ENCODE data around the gene SPEG.

Gene SPEG

DNA sequence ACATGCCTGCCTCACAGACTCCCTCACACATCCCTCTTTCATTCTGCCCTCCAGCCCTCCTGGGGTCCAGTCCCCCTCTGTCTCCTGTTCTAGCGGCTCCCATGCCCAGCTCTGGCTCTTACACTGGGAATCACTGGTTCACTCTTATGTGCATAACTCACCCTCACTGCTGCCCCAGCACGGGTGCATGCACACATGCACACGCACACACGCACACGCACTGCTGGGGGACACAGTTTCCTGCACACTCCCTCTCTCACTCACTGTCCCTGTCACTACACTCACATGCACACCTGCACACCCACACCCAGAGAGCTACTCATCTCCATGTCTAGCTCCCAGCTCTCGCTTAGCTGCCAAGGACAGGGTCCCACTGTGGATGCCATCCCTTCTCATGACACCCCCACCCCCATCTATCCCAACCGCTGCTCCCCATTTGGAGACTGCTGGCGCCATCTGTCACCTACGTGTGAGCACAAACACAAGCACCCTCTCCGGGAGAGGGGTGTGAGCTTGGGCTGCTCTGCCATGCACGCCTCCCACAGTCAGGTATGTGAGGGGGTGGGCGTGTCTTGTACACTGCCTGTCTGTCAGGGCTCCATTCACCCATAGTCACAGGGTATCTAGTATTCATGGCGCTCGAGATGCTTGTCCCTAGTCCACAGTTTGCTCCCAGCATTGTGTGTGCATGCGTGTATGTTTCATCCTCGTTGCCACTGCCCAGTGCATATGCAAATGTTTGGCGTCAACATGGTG lies 81.4 kb downstream of the SPEG start:
- DNase-seq: no peak

DNA sequence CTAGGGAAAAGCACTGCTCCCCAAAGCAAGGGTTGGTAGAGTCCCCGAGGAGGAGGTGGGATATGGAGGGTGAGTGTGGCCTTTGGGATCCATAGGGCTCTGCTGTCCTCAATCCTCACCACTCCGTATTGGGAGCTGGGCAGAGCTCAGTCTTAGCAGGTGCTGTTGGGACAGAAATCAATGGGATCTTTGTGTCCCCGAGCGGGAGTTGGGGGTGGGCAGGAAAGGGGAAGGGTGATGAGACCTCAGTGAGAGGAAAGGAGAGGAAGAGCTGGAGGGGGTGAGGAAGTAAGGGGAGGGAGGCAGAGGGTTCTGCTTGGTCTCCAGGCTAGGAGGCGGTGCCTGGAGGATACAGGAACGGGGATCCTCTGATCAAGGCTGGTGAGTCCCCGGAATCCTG lies 82.2 kb downstream of the SPEG start:
- no peak for DNase-seq

DNA sequence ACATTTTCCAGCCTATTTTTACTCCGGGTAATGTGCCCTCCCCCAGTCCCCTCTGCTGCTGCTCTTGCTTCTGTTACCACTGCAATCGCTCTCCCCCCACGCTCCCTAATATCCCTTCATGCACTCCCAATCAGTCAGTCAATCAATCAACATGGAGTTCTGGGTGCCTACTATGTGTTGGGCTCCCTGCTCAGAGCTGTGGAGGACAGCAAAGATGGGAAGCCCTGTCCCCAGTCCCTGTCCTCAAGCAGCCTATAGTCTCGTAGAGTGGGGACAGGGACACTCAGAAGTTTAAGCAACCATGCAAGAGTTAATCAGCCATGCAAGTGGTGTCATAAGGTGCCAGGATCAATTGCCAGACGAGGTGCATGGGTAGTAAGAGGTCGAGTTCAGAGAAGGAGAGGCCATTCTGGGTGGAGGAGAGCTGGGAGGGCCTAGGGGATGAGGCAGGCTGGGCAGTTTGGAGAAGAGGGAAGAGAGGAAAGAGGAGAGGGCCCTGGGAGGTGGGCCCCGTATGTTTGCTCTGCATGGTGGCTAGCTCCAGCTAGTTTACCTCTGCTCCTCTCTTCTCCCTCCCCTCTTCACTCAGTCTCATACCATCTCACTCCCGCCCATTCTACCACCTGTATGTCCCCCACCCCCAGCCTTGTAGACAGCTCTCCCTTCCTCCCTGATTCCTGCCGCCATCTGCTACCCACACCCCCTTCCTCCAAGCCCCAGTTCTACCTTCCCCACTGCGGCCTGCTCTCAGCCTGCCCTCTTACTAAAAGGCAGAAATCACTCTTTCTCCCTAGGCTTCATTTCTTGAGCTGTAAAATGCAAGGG lies 83.5 kb downstream of the SPEG start:
- DNase-seq: no peak

DNA sequence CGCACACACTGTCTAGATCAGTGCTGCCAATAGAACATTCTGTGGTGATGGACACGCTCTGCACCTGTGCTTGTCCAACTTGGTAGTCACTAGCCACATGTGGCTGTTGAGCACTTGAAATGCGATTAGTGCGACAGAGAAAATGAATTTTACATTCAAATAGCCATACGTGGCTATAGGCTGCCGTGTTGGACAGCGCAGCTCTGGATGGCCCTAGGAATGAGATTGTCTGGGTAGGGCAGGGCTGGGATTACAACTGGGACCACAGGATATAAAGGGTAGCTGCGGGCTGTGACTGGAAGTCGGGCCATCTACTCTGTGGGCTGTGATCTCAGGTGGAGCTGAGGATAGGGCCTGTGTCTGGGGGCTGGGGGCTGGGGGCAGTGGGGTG lies 84.9 kb downstream of the SPEG start:
- no peak for DNase-seq

DNA sequence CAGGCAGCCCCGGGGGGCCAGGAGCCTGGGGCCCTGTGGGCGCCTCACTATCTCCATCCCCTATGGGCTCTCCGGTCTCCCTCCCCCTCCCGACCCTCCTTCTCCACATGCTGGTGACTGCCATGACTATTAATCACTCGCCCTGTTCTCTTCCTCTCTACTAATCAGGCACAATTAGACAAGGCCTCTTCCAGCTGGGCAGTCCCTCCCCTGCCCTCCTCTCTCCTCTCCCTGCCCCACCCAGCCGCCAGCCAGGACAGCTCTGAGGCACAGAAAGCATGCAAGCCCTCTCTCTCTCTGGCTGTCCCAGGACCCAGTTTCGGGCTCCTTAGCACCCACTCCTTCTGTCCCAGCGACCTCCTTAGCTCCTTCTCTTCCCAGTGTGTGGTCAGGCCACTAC lies 85.4 kb downstream of the SPEG start:
- no peak for DNase-seq

DNA sequence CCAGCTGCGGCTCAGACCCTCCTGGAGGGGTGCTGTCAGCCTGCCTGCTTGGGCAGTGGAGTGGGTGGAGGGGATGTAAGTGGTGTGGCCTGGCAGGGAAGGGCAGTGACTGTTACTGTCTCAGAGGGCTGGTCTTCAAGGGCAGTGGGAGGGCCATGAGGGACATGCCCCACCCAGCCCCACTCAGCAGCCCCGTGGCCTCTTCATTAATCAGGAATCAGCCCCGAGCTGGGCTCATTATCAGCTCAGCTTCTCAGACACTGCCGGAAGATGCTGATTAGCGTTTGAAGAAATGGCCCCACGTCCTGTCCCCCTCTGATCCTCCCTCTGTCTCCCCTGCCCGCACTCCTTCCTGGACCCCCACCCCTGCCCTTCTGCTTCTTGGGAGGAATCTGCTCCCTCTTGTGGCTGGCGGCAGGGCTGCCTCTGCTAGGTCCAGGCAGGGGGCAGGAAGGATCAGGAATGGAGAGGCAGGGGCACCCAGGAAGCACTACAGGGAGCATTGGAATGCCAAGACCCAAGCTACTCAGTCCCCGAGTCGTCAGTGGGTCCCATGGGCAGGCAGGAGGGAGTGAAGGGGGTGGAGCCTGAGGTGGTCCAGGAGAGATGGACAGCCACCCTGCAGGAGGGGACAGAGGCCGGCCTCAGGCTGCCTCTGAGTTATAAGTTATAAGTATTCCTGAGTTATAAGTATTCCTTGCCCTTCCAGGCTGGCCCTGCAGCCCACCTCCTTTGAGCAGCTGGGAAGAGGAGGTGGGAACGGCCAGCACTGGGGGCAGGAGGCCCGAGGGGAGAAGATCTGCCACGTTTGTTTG lies 86.6 kb downstream of the SPEG start:
- no peak for DNase-seq

DNA sequence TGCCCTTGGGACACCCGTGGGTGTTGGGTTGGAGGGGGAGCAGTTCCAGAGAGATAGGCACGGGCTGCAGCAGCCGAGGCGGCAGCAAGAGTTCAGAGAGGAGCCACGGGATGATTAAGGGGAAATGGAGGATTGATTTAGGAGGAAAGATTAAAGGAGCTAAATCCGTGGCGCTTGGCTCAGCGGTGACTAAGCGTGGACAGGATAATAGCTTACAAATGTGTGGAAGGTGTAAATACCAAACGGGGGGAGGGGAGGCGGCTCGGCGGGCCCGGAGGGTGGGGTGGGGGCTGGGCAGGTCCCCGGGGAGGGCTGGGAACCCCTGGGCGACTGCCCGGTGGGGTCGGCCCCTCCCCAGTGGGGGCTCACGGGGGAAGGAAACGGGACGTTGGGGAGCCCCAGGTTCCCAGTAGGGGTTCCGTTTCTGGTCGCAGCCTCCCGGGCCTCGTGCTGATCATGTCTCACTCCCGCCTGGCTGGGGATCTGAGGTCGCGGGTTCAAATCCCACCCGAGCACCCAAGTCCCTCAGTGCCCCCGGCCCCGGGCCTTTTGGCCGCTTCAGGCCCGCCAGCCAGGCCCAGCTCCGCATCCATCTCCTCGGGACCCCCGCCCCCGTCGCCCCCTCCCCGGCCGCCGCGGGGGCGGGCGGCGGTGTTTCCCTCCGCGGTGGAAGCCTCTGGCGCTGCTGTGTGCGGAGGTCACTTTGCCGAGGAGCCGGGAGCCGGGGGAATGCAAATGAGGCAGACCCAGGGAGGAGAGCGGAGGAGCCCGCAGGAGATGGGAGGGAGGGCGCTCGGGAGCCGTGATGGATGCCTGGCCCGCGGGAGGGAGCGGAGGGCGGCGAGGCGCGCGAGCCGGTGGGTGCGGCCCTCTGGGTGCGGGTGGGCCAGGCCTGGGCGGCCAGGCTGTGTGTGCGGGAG lies 87.7 kb downstream of the SPEG start:
- no peak for DNase-seq

DNA sequence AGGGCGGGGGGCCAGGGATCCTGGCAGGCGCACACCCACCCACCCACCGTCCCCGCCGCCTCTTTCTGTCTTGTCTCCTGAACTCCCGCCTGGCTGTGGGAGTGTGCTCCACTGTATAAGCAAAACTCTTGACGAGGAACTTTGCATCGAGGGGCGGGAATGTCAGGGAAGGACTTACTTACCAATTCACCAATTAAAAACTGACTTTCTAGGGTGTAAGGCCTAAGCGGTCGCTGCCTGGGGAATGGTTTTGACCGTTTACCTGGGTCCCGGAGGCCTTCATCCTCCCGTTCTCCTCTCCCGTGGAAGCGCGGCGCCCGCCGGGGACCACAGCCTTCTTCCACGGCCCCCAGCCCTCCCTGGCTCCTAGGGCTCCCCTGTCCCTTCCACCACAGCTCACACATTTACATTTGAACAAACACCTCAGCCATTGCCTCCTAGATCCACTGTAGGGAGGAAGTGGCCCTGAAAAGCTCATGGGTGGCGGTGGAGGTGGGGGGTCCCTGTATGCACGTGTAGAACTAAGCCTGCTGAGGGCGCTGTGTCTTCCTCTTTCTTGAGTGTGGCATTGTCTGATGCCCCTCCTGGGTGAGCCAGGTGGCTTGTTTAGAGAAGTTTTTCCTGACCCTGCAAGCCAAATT lies 88.5 kb downstream of the SPEG start:
- no peak for DNase-seq

DNA sequence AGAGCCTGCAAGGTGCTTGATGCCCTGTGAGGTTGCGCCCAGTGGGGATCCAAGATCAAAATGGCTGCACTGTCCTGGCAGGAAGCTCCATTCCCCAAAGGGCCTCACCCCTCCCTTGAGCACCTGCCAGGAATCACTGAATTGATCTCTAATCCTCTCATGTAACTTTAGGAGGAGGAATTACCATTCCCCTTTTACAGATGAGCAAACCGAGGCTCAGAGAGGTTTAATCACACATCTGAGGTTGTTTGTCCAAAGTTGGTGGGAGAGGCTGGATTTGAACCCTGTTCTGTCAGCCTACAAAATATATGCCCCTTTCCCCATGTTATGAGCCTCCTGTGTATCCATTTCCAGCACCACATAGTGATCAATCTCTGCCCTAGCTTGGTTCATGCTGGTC lies 90.2 kb downstream of the SPEG start:
- DNase-seq: no peak

DNA sequence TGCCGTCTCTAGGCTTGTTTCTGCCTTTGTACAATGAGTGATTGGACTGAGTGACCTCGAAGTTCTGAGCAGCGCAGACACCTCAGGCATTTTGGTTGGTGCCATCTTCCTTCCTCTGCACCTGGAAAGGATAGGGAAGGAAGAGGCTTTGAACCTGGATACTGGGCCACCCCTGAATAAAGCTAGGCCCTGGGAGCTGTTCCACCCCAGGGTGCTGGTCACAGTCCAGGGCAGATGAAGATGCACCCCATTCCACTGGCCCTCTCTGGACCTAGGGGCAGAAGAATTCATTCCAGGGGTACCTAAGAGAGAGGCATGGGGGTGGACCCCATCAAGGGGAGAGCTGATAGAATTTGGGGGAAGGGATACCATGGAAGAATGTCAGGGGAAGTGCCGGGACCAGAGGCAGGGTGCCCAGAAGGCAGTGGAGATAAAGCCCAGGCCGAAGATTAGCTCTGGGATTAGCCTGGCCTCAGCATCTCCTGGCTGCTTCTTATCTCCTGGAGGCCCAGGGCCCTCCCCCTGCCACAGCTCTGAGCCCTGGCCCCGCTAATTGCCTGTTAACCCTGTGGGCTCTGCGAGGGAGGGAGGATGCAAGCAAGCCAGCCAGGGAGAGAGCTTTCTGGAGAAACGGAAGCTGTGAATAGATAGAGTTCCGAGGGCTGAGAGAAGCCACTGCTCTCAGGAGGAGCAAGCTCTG lies 91.0 kb downstream of the SPEG start:
- DNase-seq: no peak

DNA sequence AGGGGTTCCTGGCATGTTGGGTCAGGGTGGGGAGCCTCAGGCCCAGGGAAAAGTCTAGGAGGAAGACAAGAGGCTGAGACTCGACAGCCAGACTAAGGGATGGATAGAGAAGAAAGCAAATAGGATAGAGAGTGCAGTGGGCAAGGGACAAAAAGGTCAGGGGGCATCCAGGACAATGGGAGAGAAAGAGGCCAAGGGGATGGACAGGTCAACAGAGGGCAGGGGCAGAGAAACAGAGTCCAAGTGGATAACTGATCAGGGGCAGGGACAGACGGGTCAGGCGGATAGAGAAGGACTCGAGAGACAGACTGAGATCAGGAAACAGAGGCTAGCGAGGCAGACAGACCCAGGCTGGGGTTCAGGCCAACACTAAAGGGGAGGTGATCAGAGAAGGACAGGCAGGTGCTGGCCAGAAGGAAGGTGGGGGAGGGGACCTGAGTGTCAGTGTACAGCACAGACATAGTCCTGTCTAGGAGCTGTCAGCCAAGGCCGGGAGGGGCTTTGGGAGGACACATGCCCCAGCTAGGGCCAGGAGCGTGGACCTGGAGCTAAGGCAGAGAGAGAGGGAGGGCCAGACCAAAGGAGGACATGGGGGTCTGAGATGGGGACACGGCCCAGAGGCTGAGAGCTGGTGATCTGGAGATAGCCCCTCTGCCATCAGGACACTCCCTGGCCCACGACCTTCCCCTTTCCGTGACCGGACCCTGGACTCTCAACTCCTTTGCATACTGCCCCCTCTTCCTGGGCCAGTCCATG lies 91.9 kb downstream of the SPEG start:
- DNase-seq: no peak

DNA sequence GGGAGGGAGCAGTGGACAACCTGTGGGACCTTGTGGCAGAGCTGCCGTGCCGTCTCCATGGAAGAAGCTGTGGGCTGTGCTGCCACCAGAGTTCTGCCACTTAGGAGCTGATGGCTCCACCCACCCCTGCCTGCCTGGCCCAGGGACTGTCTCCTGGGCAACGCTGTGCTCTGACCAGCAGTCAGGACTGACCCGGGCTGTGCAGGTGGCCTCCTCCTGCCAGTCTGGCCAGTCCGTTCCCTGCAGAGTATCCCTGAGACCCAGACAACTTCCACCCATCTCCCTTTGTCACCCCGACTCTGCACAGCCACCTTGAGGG lies 92.4 kb downstream of the SPEG start:
- no peak for DNase-seq

DNA sequence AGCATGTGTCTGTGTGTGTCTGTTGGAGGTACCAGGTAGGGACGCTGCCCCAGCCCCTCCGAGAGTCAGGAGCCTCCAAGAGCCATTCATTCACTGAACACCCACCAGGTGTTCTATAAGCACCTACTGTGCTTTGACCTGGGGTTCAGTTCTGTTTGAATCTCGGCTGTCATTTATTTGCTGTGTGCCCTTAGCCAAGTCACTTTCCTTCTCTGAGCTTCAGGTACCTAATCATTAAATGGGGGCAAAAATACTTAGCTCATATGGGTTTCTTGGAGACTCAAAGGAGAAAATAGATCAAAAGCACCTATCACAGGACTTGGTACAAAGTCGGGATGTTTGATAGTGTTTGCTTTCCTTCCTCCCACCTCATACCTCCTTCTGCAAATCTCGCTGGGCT lies 92.8 kb downstream of the SPEG start:
- no peak for DNase-seq

DNA sequence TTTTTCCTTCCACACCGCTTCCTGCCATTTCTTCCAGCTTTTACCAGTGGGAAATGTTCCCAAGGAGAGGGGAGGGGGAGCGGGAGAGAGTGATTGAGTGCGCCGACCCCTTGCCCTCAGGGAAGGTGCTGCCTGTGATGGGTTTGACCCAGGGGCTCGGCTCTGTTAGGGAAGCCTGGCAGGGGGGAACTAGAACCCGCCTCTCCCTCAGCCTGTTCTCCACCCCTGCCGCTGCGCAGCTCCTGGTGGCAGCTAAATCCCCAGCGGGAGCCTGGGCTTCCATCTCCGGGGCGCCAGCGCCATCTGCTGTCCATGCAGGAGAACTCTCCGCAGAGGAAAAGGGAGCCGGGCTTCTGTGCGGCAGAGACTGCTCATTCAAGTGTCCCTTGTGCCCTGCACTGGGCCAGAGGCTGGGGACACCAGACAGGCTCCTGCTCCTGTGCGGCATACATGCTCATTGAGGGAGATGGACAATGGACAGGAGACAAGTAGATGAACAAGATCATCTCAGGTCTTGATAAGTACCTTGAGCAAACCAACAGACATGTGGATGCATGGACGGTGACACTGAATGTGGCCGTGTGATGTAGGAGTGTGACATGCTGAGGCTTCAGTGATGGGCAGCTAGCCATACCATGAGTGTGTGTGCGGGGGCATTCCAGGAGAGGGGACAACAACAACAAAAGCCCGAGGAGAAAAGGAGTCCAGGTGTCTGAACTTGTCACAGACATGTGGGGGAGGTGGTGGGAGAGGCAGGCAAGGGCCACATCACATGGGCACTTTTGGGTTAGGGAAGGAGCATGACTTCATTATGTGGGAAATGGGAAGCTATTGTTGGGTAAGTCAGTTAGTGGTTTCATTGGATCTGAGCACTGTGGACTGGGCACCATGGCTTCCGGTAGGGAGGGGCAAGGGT lies 95.7 kb downstream of the SPEG start:
- peak; percentile 93 for DNase-seq

DNA sequence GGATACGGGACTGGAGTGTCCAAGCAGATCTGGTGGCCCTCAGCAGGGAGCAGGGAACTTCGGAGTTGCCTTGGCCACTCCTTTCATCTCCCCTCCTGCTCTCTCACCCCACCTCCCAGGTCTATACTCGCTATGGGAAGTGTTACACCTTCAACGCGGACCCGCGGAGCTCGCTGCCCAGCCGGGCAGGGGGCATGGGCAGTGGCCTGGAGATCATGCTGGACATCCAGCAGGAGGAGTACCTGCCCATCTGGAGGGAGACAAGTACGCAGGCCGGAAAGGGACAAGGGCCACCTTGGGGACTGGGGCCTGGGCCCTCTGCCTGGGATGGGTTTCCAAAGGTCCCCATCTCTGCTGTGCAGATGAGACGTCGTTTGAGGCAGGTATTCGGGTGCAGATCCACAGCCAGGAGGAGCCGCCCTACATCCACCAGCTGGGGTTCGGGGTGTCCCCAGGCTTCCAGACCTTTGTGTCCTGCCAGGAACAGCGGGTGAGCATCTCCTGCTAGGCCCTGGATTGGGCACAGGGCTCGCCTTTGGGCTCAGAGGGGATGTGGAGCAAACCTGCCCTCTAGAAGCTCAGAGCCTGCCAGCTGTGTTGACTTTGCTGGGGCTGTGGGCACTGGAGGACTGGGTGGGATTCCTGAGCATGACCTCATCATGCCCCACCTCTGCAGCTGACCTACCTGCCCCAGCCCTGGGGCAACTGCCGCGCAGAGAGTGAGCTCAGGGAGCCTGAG lies 97.2 kb downstream of the SPEG start:
- DNase-seq: no peak

DNA sequence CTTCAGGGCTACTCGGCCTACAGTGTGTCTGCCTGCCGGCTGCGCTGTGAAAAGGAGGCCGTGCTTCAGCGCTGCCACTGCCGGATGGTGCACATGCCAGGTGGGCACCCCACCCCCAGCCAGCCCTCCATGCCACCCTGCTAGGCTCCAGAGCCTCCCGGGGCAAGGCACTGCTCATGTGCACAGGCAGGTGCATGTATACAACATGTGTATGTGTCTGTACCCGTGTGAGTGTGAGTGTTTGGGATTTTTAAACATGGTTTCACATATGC lies 97.7 kb downstream of the SPEG start:
- no peak for DNase-seq

DNA sequence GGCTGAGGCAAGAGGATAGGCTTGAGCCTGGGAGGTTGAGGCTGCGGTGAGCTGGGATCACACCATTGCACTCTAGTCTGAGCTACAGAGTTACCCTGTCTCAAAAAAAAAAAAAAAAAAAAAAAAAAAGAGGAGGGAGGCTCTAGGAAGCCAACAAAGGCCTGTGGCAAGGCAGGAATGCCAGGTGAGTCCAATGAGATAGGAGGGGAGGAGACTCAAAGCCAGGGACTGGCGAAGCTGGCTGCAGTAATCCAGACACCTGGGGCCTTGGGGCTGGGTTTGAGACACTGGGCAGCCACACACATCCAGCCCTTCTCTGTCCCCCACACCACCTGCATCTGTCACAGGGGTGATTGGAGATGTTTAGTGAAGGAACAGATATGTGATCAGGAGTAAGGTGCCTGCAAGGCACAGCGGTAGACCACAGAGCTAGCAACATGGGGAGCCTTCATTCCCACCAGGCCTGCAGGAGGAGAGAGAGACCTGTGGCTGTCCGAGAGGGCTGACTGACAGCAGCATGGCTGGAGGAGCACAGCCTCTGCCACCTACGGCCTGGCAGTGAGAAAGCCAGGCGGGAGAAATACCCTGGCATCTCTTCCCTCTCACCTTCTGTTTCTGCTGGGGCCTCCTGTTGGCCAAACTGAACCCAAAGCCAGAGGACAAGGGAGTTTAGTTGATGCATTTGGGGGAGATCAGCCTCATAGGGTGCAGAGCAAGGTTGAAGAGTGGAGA lies 99.5 kb downstream of the SPEG start:
- no peak for DNase-seq

DNA sequence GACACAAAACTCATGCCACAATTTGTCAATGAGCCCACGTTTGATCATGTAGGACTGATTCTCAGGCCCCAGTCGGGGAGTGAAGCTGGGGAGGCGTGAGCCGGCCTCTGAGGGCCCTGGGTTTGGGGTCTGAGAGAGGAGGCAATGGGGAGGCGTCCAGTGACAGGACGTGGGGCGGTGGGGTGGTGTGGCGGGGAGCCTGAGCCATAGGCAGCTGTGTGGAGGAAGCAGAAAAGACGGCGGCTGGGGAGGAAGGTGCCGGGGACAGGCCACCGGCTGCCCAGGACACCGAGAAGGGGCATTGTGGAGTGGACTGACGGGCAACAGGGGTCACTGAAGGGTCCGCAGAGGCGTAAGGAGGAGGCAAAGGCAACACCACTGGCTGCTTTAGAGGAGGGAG lies 101.8 kb downstream of the SPEG start:
- DNase-seq: no peak

All from femur (tissue), 1 donor.